Motor neuron (in vitro differentiated cells): ENCODE data around the gene KCNQ4. TPM values are rescaled to one million over a fixed set of nuclear protein-coding genes. Genes with fewer than 3 reads are reported as not detected.

Experiments
- ATAC-seq, 8 experiments: fragments of 200-7000 bp; cut with Tn5 transposase; replicated peaks in 6 of 8; 2 replicates each; pipeline ENCODE4 v1.8.0; 2021; ENCODE audit warnings: mild to moderate bottlenecking in 8 of 8, moderate library complexity in 8 of 8
- H3K27ac ChIP-seq, 2 donors: fragments of 250-450 bp; sonication (Bioruptor Pico); 2 replicates each; pipeline ENCODE4 v1.9.0; 2021; ENCODE audit warnings: antibody characterized with exemption in 2 of 2, mild to moderate bottlenecking in 2 of 2, moderate library complexity in 1 of 2
- H3K4me1 ChIP-seq, 2 donors: fragments of 250-450 bp; sonication (Bioruptor Pico); replicated peaks in 1 of 2; 2 replicates each; pipeline ENCODE4 v1.6.1; 2021; ENCODE audit warnings: antibody characterized with exemption in 2 of 2, mild to moderate bottlenecking in 2 of 2, moderate library complexity in 1 of 2
- H3K4me3 ChIP-seq, 5 donors: fragments of 250-450 bp; sonication (Bioruptor Pico); 2 replicates each; pipeline ENCODE4 v1.9.0; 2021; ENCODE audit warnings: antibody characterized with exemption in 5 of 5, mild to moderate bottlenecking in 5 of 5, moderate library complexity in 4 of 5
- WGBS, 10 experiments: fragments of 450-650 bp; shearing (Covaris generic); methylation state at CpG; one replicate each; pipeline ENCODE4 v1.0.0; 2022; 5-methylcytosine and 5-hydroxymethylcytosine counted together
- in situ Hi-C, 9 experiments: fragments of 400-800 bp; cut with MboI; loops; one replicate each; pipeline ENCODE4 v1.15.0; 2021; ENCODE audit warnings: low sequenced_read_pairs in 9 of 9, low pct_unique_long_range_greater_than_20kb in 2 of 9; ENCODE audit not compliant: unreplicated experiment in 9 of 9
- total RNA-seq, 8 experiments: library from RNA; unstranded; fragments of 300-600 nt; gene quantifications; 2 replicates each; pipeline versions ENCODE4 v1.2.3 to v1.2.4, GENCODE V29; 2022

The KCNQ4 gene
- total RNA-seq, 8 experiments from 2014 or later: 0.22 to 4.6 (median 0.53) TPM

- Histone ChIP-seq H3K4me3 (no peak overlapping the region), H3K4me1 (peaks cover 17 to 22% of the 10 kb centered on the region in 2 donors), H3K27ac (no peak overlapping the region)
- peak; percentile 21 to 85 (median 66) for ATAC-seq
- in situ Hi-C loops: loop anchor here in 4 of 9 experiments (5.0 to 10.0 kb wide), 3 partner anchors 105 to 232 kb away; no protein-coding TSS in a partner anchor
- 20 to 80% (median 53%) methylated on average over 1 to 6 of the region's 6 CpGs; no CpG with 5 or more reads in 1 of the 10 experiments for WGBS, 10 experiments
Observed at GRCh38 chr1:40847023-40847745, 63.6 kb downstream of the KCNQ4 start.

GRCh38 chr1:40848530-40849189, 65.1 kb downstream of the KCNQ4 start:
- peaks cover 16 to 21% of the 10 kb centered on the region in 2 donors for H3K4me1 ChIP-seq
- ATAC-seq: peak; percentile 35 to 80 (median 54)
- in situ Hi-C loops: loop anchor here in 4 of 9 experiments (5.0 to 10.0 kb wide), 3 partner anchors 104 to 234 kb away; no protein-coding TSS in a partner anchor
- 0 to 75% (median 48%) methylated on average over 1 to 6 of the region's 6 CpGs for WGBS, 10 experiments
- H3K4me3 ChIP-seq: no peak overlapping the region
- H3K27ac ChIP-seq: no peak overlapping the region

GRCh38 chr1:40849801-40850592, 66.4 kb downstream of the KCNQ4 start:
- Histone ChIP-seq H3K4me1 (peaks cover 11 to 18% of the 10 kb centered on the region in 2 donors), H3K27ac (no peak overlapping the region), H3K4me3 (no peak overlapping the region)
- peak; percentile 59 to 86 (median 74) for ATAC-seq
- 0 to 29% (median 4%) methylated on average over 1 to 11 of the region's 12 CpGs; no CpG with 5 or more reads in 1 of the 10 experiments for WGBS, 10 experiments
- in situ Hi-C loops: loop anchor here in 5 of 9 experiments (5.0 to 25.0 kb wide), 6 partner anchors 55 to 238 kb away; no protein-coding TSS in a partner anchor

GRCh38 chr1:40851643-40852042, 68.1 kb downstream of the KCNQ4 start:
- in situ Hi-C loops: loop anchor here in 3 of 9 experiments (10.0 to 25.0 kb wide), 3 partner anchors 57 to 239 kb away; no protein-coding TSS in a partner anchor
- Histone ChIP-seq H3K4me3 (no peak overlapping the region), H3K4me1 (peaks cover 9 to 12% of the 10 kb centered on the region in 2 donors), H3K27ac (no peak overlapping the region)
- 0 to 100% (median 77%) methylated on average over 1 to 5 of the region's 6 CpGs; no CpG with 5 or more reads in 2 of the 10 experiments for WGBS, 10 experiments
- ATAC-seq: no peak

- H3K27ac ChIP-seq: no peak overlapping the region
- in situ Hi-C loops: loop anchor here in 3 of 9 experiments (10.0 to 25.0 kb wide), 3 partner anchors 58 to 241 kb away; no protein-coding TSS in a partner anchor
- H3K4me3 ChIP-seq: no peak overlapping the region
- 56 to 91% (median 76%) methylated on average over 2 to 11 of the region's 13 CpGs for WGBS, 10 experiments
- no peaks in the 10 kb centered on the region for H3K4me1 ChIP-seq
- peak in 2 of 8 experiments; percentile 9 to 33 for ATAC-seq
Observed at GRCh38 chr1:40853113-40853884, 69.7 kb downstream of the KCNQ4 start.

GRCh38 chr1:40853885-40854170, 70.2 kb downstream of the KCNQ4 start:
- Histone ChIP-seq H3K27ac (no peak overlapping the region), H3K4me3 (no peak overlapping the region), H3K4me1 (no peaks in the 10 kb centered on the region)
- 0 to 71% (median 34%) methylated on average over 1 to 5 of the region's 5 CpGs; no CpG with 5 or more reads in 6 of the 10 experiments for WGBS, 10 experiments
- ATAC-seq: no peak
- in situ Hi-C loops: loop anchor here in 3 of 9 experiments (10.0 to 25.0 kb wide), 3 partner anchors 59 to 242 kb away; no protein-coding TSS in a partner anchor

GRCh38 chr1:40855513-40855912, 71.9 kb downstream of the KCNQ4 start:
- no peak for ATAC-seq
- WGBS, 10 experiments: 0 to 100% (median 79%) methylated on average over 1 to 6 of the region's 6 CpGs; no CpG with 5 or more reads in 3 of the 10 experiments
- H3K4me3 ChIP-seq: no peak overlapping the region
- H3K4me1 ChIP-seq: no peaks in the 10 kb centered on the region
- in situ Hi-C loops: loop anchor here in 3 of 9 experiments (10.0 to 25.0 kb wide), 3 partner anchors 61 to 243 kb away; no protein-coding TSS in a partner anchor
- no peak overlapping the region for H3K27ac ChIP-seq

- Histone ChIP-seq H3K4me1 (peaks cover 3 to 4% of the 10 kb centered on the region in 2 donors), H3K4me3 (no peak overlapping the region), H3K27ac (no peak overlapping the region)
- ATAC-seq: no peak
- in situ Hi-C loops: loop anchor here in 3 of 9 experiments (10.0 to 25.0 kb wide), 3 partner anchors 61 to 244 kb away; no protein-coding TSS in a partner anchor
- 57 to 73% methylated on average over 2 to 3 of the region's 3 CpGs; no CpG with 5 or more reads in 8 of the 10 experiments for WGBS, 10 experiments
Observed at GRCh38 chr1:40856116-40856515, 72.5 kb downstream of the KCNQ4 start.

- in situ Hi-C loops: loop anchor here in 3 of 9 experiments (10.0 to 25.0 kb wide), 3 partner anchors 62 to 244 kb away; no protein-coding TSS in a partner anchor
- 59 to 98% (median 89%) methylated on average over 2 to 9 of the region's 9 CpGs for WGBS, 10 experiments
- ATAC-seq: no peak
Observed at GRCh38 chr1:40856656-40857302, 73.2 kb downstream of the KCNQ4 start.

GRCh38 chr1:40857737-40858136, 74.2 kb downstream of the KCNQ4 start:
- in situ Hi-C loops: loop anchor here in 3 of 9 experiments (10.0 to 25.0 kb wide), 3 partner anchors 63 to 245 kb away; no protein-coding TSS in a partner anchor
- Histone ChIP-seq H3K4me1 (peaks cover 3 to 4% of the 10 kb centered on the region in 2 donors), H3K27ac (no peak overlapping the region), H3K4me3 (no peak overlapping the region)
- WGBS, 10 experiments: 50 to 60% (median 54%) methylated on average over 1 to 2 of the region's 2 CpGs; no CpG with 5 or more reads in 6 of the 10 experiments
- ATAC-seq: no peak

More at GRCh38 chr1:40856656-40857302, 73.2 kb downstream of the KCNQ4 start:
- H3K4me1 ChIP-seq: peaks cover 3 to 4% of the 10 kb centered on the region in 2 donors
- no peak overlapping the region for H3K4me3 ChIP-seq
- no peak overlapping the region for H3K27ac ChIP-seq

- Histone ChIP-seq H3K27ac (no peak overlapping the region), H3K4me3 (no peak overlapping the region), H3K4me1 (peaks cover 3 to 4% of the 10 kb centered on the region in 2 donors)
- WGBS, 10 experiments: 86 to 100% (median 91%) methylated on average over 1 to 3 of the region's 4 CpGs; no CpG with 5 or more reads in 4 of the 10 experiments
- ATAC-seq: no peak
- in situ Hi-C loops: loop anchor here in 3 of 9 experiments (10.0 to 25.0 kb wide), 3 partner anchors 64 to 247 kb away; no protein-coding TSS in a partner anchor
Observed at GRCh38 chr1:40858856-40859416, 75.3 kb downstream of the KCNQ4 start.
